ENCODE measurements around the gene TRPC1.
"Not testable (repeated sequence)": the region's sequence is repeated elsewhere in the genome, so short reads cannot be mapped to it uniquely, and the experiment has no call there.

The TRPC1 gene

GRCh38 chr3:142723968-142724681 is at the start of gene TRPC1:
Gene TRPC1, plus strand, starts transcription at chr3:142724034. Its CDS starts 526 bp downstream, at chr3:142724560.
- DNase-seq, result peak; percentile 55

GRCh38 chr3:142676151-142676550 is 47.7 kb upstream of the TRPC1 start:
- DNase-seq, result no peak

GRCh38 chr3:142680710-142681109 is 43.1 kb upstream of the TRPC1 start:
- DNase-seq, result no peak

GRCh38 chr3:142690613-142691012 is 33.2 kb upstream of the TRPC1 start:
- no peak for DNase-seq

- DNase-seq, result no peak
These were observed 32.3 kb upstream of the TRPC1 start for GRCh38 chr3:142691527-142691926.

GRCh38 chr3:142693136-142693853 is 30.5 kb upstream of the TRPC1 start:
- DNase-seq, result no peak

GRCh38 chr3:142694225-142694624 is 29.6 kb upstream of the TRPC1 start:
- DNase-seq, result no peak

GRCh38 chr3:142705198-142705597 is 18.6 kb upstream of the TRPC1 start:
- DNase-seq, result no peak

GRCh38 chr3:142706321-142707127 is 17.3 kb upstream of the TRPC1 start:
- no peak for DNase-seq

- no peak for DNase-seq
These were observed 14.6 kb upstream of the TRPC1 start for GRCh38 chr3:142709207-142709606.

GRCh38 chr3:142714882-142715281 is 9.0 kb upstream of the TRPC1 start:
- DNase-seq, result not testable (repeated sequence)

- no peak for DNase-seq
These were observed 7.7 kb upstream of the TRPC1 start for GRCh38 chr3:142716102-142716501.

GRCh38 chr3:142723665-142723967 is 218 bp upstream of the TRPC1 start:
- DNase-seq, result no peak

- DNase-seq, result no peak
These were observed 985 bp downstream of the TRPC1 start for GRCh38 chr3:142724682-142725356.

GRCh38 chr3:142725357-142725739 is 1.5 kb downstream of the TRPC1 start:
- DNase-seq, result no peak

- no peak for DNase-seq
These were observed 2.2 kb downstream of the TRPC1 start for GRCh38 chr3:142726017-142726416.

GRCh38 chr3:142732066-142732465 is 8.2 kb downstream of the TRPC1 start:
- no peak for DNase-seq

GRCh38 chr3:142734834-142735233 is 11.0 kb downstream of the TRPC1 start:
- no peak for DNase-seq

- DNase-seq, result no peak
These were observed 11.6 kb downstream of the TRPC1 start for GRCh38 chr3:142735462-142735861.

- DNase-seq, result no peak
These were observed 14.6 kb downstream of the TRPC1 start for GRCh38 chr3:142738396-142738795.

- DNase-seq, result no peak
These were observed 22.8 kb downstream of the TRPC1 start for GRCh38 chr3:142746646-142747045.

GRCh38 chr3:142750531-142750930 is 26.7 kb downstream of the TRPC1 start:
- not testable (repeated sequence) for DNase-seq

- not testable (repeated sequence) for DNase-seq
These were observed 28.8 kb downstream of the TRPC1 start for GRCh38 chr3:142752605-142753004.

Measured in KG1 (cell line).